ENCODE data around the gene ZNF407. TPM values are rescaled to one million over a fixed set of nuclear protein-coding genes. Genes with fewer than 3 reads are reported as not detected.

The ZNF407 gene
- total and polyA plus RNA-seq, 10 donors, result 2.0 to 41.0 (median 26.3) TPM

DNA sequence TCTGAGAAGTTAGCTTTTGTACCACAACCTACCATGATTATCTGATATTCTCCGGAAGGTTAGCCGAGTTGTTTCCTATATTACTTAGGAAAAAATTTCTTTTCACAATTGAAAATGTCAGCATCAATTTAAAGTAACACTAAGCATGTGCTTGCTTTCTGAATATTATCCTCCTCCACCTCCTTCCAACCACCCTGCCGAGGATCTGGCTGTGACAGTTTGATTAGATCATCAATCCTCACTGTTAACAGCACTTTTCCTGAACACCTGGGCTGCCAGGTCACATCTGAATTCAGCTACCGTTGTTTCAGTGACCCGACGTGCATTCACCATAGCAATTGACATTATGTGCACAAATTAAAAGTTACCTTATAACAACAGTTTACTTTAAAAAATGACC, 207.0 kb downstream of the ZNF407 start:
- Histone ChIP-seq H3K27ac (no peak overlapping the region), H3K36me3 (no peaks in the 10 kb centered on the region), H3K4me3 (no peak overlapping the region), H3K27me3 (replicated peaks in 1 of 7) (no peaks in the 10 kb centered on the region), H3K9me3 (no peaks in the 10 kb centered on the region), H3K4me1 (peaks cover 0 to 12% (median 5%) of the 10 kb centered on the region in 6 donors)
- TF ChIP-seq, protein P1, sequence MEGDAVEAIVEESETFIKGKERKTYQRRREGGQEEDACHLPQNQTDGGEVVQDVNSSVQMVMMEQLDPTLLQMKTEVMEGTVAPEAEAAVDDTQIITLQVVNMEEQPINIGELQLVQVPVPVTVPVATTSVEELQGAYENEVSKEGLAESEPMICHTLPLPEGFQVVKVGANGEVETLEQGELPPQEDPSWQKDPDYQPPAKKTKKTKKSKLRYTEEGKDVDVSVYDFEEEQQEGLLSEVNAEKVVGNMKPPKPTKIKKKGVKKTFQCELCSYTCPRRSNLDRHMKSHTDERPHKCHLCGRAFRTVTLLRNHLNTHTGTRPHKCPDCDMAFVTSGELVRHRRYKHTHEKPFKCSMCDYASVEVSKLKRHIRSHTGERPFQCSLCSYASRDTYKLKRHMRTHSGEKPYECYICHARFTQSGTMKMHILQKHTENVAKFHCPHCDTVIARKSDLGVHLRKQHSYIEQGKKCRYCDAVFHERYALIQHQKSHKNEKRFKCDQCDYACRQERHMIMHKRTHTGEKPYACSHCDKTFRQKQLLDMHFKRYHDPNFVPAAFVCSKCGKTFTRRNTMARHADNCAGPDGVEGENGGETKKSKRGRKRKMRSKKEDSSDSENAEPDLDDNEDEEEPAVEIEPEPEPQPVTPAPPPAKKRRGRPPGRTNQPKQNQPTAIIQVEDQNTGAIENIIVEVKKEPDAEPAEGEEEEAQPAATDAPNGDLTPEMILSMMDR (IDR thresholded peaks at IDR 0.05 in 8 of 11, conservative IDR thresholded peaks at IDR 0.05 in 3 of 11), result no peak
- TF ChIP-seq POLR2AphosphoS5 (IDR thresholded peaks at IDR 0.05) (no peak), POLR2A (IDR thresholded peaks at IDR 0.05) (no peak)
- intact Hi-C loops (cut with DNase I; ENCODE audit: low total_unique reads), result no loop called here
- WGBS, 5 donors, result 63 to 72% (median 65%) methylated on average over 6 of the region's 6 CpGs
- no peak for DNase-seq

- Histone ChIP-seq H3K27ac (no peak overlapping the region), H3K4me1 (peaks cover 0 to 12% (median 5%) of the 10 kb centered on the region in 6 donors), H3K9me3 (no peaks in the 10 kb centered on the region), H3K27me3 (replicated peaks in 1 of 7) (no peaks in the 10 kb centered on the region), H3K4me3 (no peak overlapping the region), H3K36me3 (no peaks in the 10 kb centered on the region)
- intact Hi-C loops (cut with DNase I; ENCODE audit: low total_unique reads), result no loop called here
- no peak for DNase-seq
- no peak for TF ChIP-seq POLR2AphosphoS5 (IDR thresholded peaks at IDR 0.05)
- TF ChIP-seq, protein P1 (IDR thresholded peaks at IDR 0.05 in 8 of 11, conservative IDR thresholded peaks at IDR 0.05 in 3 of 11), result no peak
- no peak for TF ChIP-seq POLR2A (IDR thresholded peaks at IDR 0.05)
- WGBS, 5 donors, result 90 to 96% (median 95%) methylated on average over 6 of the region's 6 CpGs
Observed at GRCh38 chr18:74806073-74806472, 208.4 kb downstream of the ZNF407 start.

- Histone ChIP-seq H3K27ac (peak overlapping the region in 2 of 8 donors; percentile 9 to 13), H3K9me3 (no peaks in the 10 kb centered on the region), H3K36me3 (no peaks in the 10 kb centered on the region), H3K27me3 (replicated peaks in 1 of 7) (no peaks in the 10 kb centered on the region), H3K4me1 (peaks cover 0 to 12% (median 5%) of the 10 kb centered on the region in 6 donors), H3K4me3 (no peak overlapping the region)
- TF ChIP-seq, protein P1 (IDR thresholded peaks at IDR 0.05 in 8 of 11, conservative IDR thresholded peaks at IDR 0.05 in 3 of 11), result no peak
- TF ChIP-seq POLR2A (IDR thresholded peaks at IDR 0.05) (no peak), POLR2AphosphoS5 (IDR thresholded peaks at IDR 0.05) (no peak)
- 77 to 84% (median 81%) methylated on average over 7 of the region's 7 CpGs for WGBS, 5 donors
- no peak for DNase-seq
- intact Hi-C loops (cut with DNase I; ENCODE audit: low total_unique reads), result no loop called here
Observed at GRCh38 chr18:74806700-74807416, 209.2 kb downstream of the ZNF407 start.

DNA sequence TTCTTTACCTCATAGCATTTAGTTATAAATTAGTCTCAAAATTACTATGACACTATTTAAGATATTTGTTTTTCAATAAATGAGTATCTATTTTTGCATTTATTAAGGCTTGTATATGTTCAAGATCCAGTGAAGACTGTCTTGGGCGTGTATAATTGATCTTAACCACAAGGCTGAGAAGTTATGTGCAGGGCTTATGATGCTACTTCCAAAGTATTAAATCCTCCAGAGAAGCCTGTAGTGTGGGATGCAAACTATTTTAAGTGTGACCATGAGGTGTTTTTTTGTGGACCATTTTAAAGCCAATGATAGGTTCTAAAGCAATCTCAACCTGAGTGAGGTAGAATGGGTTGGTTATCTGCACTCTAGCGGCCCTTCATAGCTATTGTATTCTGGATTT, 219.9 kb downstream of the ZNF407 start:
- H3K36me3 ChIP-seq, result peaks cover 0 to 5% (median 0%) of the 10 kb centered on the region in 6 donors
- no peak for TF ChIP-seq POLR2AphosphoS5 (IDR thresholded peaks at IDR 0.05)
- TF ChIP-seq, protein P1 (IDR thresholded peaks at IDR 0.05 in 8 of 11, conservative IDR thresholded peaks at IDR 0.05 in 3 of 11), result no peak
- no peak for TF ChIP-seq POLR2A (IDR thresholded peaks at IDR 0.05)
- intact Hi-C loops (cut with DNase I; ENCODE audit: low total_unique reads), result no loop called here
- H3K27ac ChIP-seq, result no peak overlapping the region
- DNase-seq, result no peak
- 94 to 98% (median 97%) methylated on average over 2 of the region's 2 CpGs for WGBS, 5 donors
- no peak overlapping the region for H3K4me3 ChIP-seq
- no peaks in the 10 kb centered on the region for H3K27me3 ChIP-seq (replicated peaks in 1 of 7)
- H3K4me1 ChIP-seq, result no peaks in the 10 kb centered on the region
- H3K9me3 ChIP-seq, result peaks cover 0 to 8% (median 0%) of the 10 kb centered on the region in 8 donors
